Measurements from ENCODE around the gene NUDT5. TPM values are rescaled to one million over a fixed set of nuclear protein-coding genes. Genes with fewer than 3 reads are reported as not detected.
A peak's percentile ranks its signal among the peaks of the same experiment; 100 is the strongest.

NUDT5 gene
- total and polyA plus RNA-seq, 2 of the 13 experiments (the other 11 are each of a cell fraction or from before 2014, with no cell fraction given), result 79.6 to 134 TPM

- TF ChIP-seq FUBP1 (CRISPR knock-in tag; IDR thresholded peaks at IDR 0.05; ENCODE audit: borderline replicate concordance) (no peak), ISL2 (CRISPR knock-in tag; IDR thresholded peaks at IDR 0.05) (no peak; the same call in 1 of the 2 replicates), ZNF674 (CRISPR knock-in tag; IDR thresholded peaks at IDR 0.05; ENCODE audit: low read depth) (0 out of 2 replicates have a peak, but pooled peaks have one; percentile 28), RARA (CRISPR knock-in tag; IDR thresholded peaks at IDR 0.05) (no peak; the same call in none of the 2 replicates), THRA (CRISPR knock-in tag; IDR thresholded peaks at IDR 0.05; ENCODE audit: borderline replicate concordance) (no peak; the same call in 1 of the 2 replicates), HNRNPK (IDR thresholded peaks at IDR 0.05; ENCODE audit: low read depth, low read length, poor library complexity, severe bottlenecking) (no peak), ZMAT5 (CRISPR knock-in tag; IDR thresholded peaks at IDR 0.05; ENCODE audit: borderline replicate concordance, low read depth) (no peak), ZNF644 (CRISPR knock-in tag; IDR thresholded peaks at IDR 0.05; ENCODE audit: low read depth) (no peak), KIAA2018 (CRISPR knock-in tag; IDR thresholded peaks at IDR 0.05; ENCODE audit: borderline replicate concordance) (no peak), KAT2B (IDR thresholded peaks at IDR 0.05; ENCODE audit: borderline replicate concordance, low read depth, low read length) (no peak), ZSCAN30 (CRISPR knock-in tag; IDR thresholded peaks at IDR 0.05) (peak; percentile 74; the same call in 1 of the 2 replicates), SAFB2 (CRISPR knock-in tag; IDR thresholded peaks at IDR 0.05; ENCODE audit: borderline replicate concordance, low read depth) (0 out of 2 replicates have a peak, but pooled peaks have one; percentile 57), GRHL1 (CRISPR knock-in tag; conservative IDR thresholded peaks at IDR 0.05) (no peak)
These were observed at the start of gene NUDT5, which contains the start of gene CDC123 (continued) for GRCh38 chr10:12195603-12196506.

Measured in HepG2 (cell line).